ENCODE data around the gene ARMC12. TPM values are rescaled to one million over a fixed set of nuclear protein-coding genes. Genes with fewer than 3 reads are reported as not detected.

The ARMC12 gene
- total RNA-seq, 2 donors from 2014 or later = not detected

DNA sequence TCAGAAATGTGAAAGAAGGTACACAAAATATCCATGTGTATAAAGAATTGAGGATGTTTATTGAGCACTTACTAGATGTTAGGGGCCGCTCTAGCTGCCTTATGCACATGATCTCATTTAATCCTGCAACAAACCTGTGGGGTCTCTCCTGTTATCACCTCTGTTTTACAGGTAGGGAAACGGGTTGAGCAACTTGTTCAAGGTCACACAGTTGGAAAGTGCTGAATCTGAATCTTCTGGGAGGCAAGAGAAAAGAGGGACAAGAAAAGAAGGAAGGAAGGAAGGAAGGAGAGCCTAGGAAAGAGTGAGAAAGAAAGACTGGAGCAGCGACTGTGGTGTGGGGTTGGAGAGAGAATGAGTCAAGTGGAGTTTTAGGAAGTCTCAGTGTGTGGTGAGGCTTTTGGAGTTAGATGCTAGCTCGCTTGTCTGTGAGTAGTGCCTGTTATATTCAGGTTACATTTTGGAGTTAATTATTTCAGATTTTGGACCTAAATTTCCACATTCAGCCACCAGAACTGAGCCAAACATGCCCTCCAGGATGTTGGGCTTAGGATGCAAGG lies 51.7 kb downstream of the ARMC12 start:
- no peak overlapping the region for H3K4me3 ChIP-seq
- no peaks in the 10 kb centered on the region for H3K4me1 ChIP-seq (ENCODE audit: control insufficient read depth in 1 of 2, low read depth in 2 of 2)
- H3K27me3 ChIP-seq (replicated peaks; ENCODE audit: insufficient read depth) = no peaks in the 10 kb centered on the region
- TF ChIP-seq, protein P1, sequence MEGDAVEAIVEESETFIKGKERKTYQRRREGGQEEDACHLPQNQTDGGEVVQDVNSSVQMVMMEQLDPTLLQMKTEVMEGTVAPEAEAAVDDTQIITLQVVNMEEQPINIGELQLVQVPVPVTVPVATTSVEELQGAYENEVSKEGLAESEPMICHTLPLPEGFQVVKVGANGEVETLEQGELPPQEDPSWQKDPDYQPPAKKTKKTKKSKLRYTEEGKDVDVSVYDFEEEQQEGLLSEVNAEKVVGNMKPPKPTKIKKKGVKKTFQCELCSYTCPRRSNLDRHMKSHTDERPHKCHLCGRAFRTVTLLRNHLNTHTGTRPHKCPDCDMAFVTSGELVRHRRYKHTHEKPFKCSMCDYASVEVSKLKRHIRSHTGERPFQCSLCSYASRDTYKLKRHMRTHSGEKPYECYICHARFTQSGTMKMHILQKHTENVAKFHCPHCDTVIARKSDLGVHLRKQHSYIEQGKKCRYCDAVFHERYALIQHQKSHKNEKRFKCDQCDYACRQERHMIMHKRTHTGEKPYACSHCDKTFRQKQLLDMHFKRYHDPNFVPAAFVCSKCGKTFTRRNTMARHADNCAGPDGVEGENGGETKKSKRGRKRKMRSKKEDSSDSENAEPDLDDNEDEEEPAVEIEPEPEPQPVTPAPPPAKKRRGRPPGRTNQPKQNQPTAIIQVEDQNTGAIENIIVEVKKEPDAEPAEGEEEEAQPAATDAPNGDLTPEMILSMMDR (IDR thresholded peaks at IDR 0.05) = no peak
- H3K36me3 ChIP-seq = no peaks in the 10 kb centered on the region
- DNase-seq (ENCODE audit: low spot score) (no peak), ATAC-seq (ENCODE audit: insufficient number of reproducible peaks, low FRiP score, low read depth) (no peak)
- no peak overlapping the region for H3K27ac ChIP-seq
- no peaks in the 10 kb centered on the region for H3K9me3 ChIP-seq

DNA sequence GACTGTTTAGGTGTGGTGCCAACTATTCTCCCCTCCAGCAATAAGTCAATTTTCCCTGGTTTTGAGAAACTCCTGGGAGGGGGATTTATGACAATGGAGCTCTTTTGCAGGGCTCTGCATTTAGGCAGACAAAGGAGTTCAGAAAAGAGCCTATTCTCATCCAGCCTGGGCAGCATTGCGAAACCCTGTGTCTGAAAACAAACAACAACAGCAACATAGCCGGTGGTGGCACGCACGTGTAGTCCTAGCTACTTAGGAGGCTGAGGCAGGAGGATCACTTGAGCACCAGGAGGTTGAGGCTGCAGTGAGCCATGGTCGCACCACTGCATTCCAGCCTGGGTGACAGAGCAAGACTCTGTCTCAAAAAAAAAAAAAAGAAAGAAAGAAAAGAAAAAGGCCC lies 53.9 kb downstream of the ARMC12 start:
- no peak overlapping the region for H3K4me3 ChIP-seq
- H3K27ac ChIP-seq = no peak overlapping the region
- no peaks in the 10 kb centered on the region for H3K4me1 ChIP-seq (ENCODE audit: control insufficient read depth in 1 of 2, low read depth in 2 of 2)
- TF ChIP-seq, protein P1 (IDR thresholded peaks at IDR 0.05) = no peak
- ATAC-seq (ENCODE audit: insufficient number of reproducible peaks, low FRiP score, low read depth) = no peak
- H3K27me3 ChIP-seq (replicated peaks; ENCODE audit: insufficient read depth) = no peaks in the 10 kb centered on the region
- no peaks in the 10 kb centered on the region for H3K9me3 ChIP-seq
- no peak for DNase-seq (ENCODE audit: low spot score)
- no peaks in the 10 kb centered on the region for H3K36me3 ChIP-seq

DNA sequence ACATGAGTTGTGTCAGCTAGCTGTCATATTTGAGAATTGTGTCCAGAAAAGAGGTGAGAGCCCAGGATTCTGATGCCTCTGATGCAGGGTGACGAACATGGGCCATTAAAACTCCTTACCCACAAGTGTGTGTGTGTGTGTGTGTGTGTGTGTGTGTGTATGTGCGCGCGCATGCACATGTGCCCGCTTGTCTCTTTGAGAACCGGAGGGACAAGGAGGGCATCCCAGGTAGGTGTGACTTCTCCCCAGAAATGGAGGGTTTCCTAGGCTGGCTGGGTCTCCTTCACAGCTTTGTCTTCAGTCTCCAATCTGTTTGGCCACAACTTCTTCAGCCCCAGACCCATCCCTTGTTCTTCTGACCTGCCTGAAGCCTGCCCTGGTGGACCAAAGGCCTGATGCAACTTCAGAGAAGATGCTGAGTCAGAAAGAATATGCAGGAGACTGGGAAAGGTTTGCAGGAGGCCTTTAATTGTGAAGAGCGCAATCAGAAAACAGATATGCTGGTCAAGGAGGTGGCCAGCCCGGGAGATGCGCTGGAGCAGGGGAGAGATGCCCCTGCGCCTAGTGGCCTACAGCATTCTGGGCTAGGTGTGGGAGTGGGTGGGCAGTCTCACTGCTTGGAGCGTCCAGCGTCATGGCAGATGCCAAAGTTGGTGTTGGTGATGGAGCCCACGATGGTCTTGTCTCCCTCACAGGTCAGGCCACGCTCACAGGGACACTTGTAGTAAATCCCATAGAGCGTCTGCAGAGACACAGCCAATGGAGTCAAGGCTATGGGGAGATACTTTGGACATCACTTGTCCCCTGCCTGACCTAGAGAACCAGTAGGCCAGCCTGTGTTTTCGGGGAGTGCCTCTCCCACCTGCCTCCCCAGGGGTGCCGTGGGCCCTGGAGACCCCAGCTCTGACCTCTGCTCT lies 58.0 kb downstream of the ARMC12 start:
- no peaks in the 10 kb centered on the region for H3K9me3 ChIP-seq
- ATAC-seq (ENCODE audit: insufficient number of reproducible peaks, low FRiP score, low read depth) (no peak), DNase-seq (ENCODE audit: low spot score) (no peak)
- no peaks in the 10 kb centered on the region for H3K36me3 ChIP-seq
- H3K4me1 ChIP-seq (ENCODE audit: control insufficient read depth in 1 of 2, low read depth in 2 of 2) = no peaks in the 10 kb centered on the region
- no peak overlapping the region for H3K4me3 ChIP-seq
- no peaks in the 10 kb centered on the region for H3K27me3 ChIP-seq (replicated peaks; ENCODE audit: insufficient read depth)
- TF ChIP-seq, protein P1 (IDR thresholded peaks at IDR 0.05) = no peak
- H3K27ac ChIP-seq = no peak overlapping the region

DNA sequence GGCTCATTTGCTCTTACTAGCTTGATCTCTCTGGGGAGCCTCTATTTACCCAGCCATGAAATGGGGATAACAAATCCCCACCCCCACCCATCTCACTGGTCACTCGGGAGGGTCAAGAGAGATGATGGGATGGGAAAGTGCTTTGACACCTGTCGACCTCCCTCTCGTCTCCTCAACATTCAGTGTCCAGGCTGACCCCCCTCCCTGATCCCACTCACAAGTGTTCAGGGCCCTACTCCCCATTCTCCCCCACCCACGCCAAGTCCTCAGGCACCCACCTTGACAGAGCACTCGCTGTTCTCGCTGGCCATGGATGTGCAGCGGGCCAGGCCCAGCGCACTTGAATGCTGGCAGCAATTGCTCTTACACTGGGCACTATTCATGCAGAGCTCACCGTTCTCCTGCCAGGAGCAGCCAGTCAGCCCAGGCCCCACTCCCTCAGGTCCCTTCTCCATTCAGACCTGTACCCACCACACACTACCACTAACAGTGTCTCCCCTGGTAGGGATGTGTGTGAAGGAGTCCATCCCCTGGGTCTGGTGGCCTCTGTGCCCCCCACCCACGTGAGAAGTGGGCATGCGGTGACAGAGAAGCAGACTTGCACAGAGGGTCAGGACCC lies 58.7 kb downstream of the ARMC12 start:
- Histone ChIP-seq H3K27me3 (replicated peaks; ENCODE audit: insufficient read depth) (no peaks in the 10 kb centered on the region), H3K9me3 (no peaks in the 10 kb centered on the region), H3K4me1 (ENCODE audit: control insufficient read depth in 1 of 2, low read depth in 2 of 2) (no peaks in the 10 kb centered on the region), H3K27ac (no peak overlapping the region), H3K4me3 (no peak overlapping the region), H3K36me3 (no peaks in the 10 kb centered on the region)
- TF ChIP-seq, protein P1 (IDR thresholded peaks at IDR 0.05) = no peak
- ATAC-seq (ENCODE audit: insufficient number of reproducible peaks, low FRiP score, low read depth) (no peak), DNase-seq (ENCODE audit: low spot score) (no peak)

DNA sequence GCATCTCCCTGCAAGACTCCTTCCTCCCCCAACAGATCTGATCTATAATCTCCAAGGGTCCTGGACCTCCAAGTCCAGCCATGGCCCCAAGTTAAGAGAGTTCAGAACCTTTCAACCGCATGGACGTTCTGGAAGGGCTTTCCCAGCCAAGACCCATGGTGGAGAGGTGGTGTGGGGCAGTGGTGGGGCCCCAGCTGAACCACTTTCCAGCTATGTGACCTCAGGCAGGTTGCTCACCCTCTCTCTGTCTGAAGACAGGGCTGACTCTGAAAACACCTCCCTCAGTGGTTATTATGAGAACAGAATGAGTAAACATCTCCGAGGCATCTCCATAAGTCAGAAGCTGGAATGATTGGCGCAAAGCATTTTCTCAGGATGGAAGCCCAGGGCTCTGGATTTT lies 59.4 kb downstream of the ARMC12 start:
- Histone ChIP-seq H3K36me3 (no peaks in the 10 kb centered on the region), H3K4me3 (no peak overlapping the region), H3K27me3 (replicated peaks; ENCODE audit: insufficient read depth) (no peaks in the 10 kb centered on the region), H3K4me1 (ENCODE audit: control insufficient read depth in 1 of 2, low read depth in 2 of 2) (no peaks in the 10 kb centered on the region), H3K27ac (no peak overlapping the region), H3K9me3 (no peaks in the 10 kb centered on the region)
- ATAC-seq (ENCODE audit: insufficient number of reproducible peaks, low FRiP score, low read depth) (no peak), DNase-seq (ENCODE audit: low spot score) (no peak)
- TF ChIP-seq, protein P1 (IDR thresholded peaks at IDR 0.05) = no peak

Data from thoracic aorta (tissue), 2 donors.